ENCODE data around the gene SUCNR1. TPM values are rescaled to one million over a fixed set of nuclear protein-coding genes. Genes with fewer than 3 reads are reported as not detected.

Gene SUCNR1
- total and polyA plus RNA-seq, 2 donors (not counting 1 experiment from before 2014, with no cell fraction given): under 0.01 to 0.02 TPM

- Histone ChIP-seq H3K9me3 (ENCODE audit: control insufficient read depth, insufficient read depth, low read depth, low read length) (no peaks in the 10 kb centered on the region), H3K79me2 (ENCODE audit: control insufficient read depth, insufficient read depth, low read length) (no peaks in the 10 kb centered on the region), H3K4me2 (ENCODE audit: extremely low read depth, insufficient read depth, low read length) (no peak overlapping the region), H3K4me3 (replicated peaks in 1 of 4; ENCODE audit: control extremely low read depth in 1 of 4, insufficient read depth in 1 of 4, low read depth in 3 of 4, low read length in 4 of 4) (no peak overlapping the region), H3K36me3 (ENCODE audit: control insufficient read depth, insufficient read depth, low read length) (no peaks in the 10 kb centered on the region), H3K27ac (ENCODE audit: insufficient read depth, low read length) (no peak overlapping the region), H2AFZ (ENCODE audit: low read length) (no peak overlapping the region), H4K20me1 (ENCODE audit: control insufficient read depth, extremely low read depth, insufficient read depth, low read length) (no peaks in the 10 kb centered on the region), H3K9ac (ENCODE audit: insufficient read depth, low read length) (no peak overlapping the region), H3K4me1 (ENCODE audit: control insufficient read depth, extremely low read depth, insufficient read depth, low read length) (peaks cover 3% of the 10 kb centered on the region), H3K27me3 (ENCODE audit: control insufficient read depth, insufficient read depth, low read length) (no peaks in the 10 kb centered on the region)
- TF ChIP-seq EZH2 (IDR thresholded peaks at IDR 0.05; ENCODE audit: low read length, missing control alignments): no peak
- no peak for TF ChIP-seq CTCF (conservative IDR thresholded peaks at IDR 0.05 in 1 of 2, IDR thresholded peaks at IDR 0.05 in 1 of 2; ENCODE audit: low read depth in 1 of 2, low read length in 2 of 2)
- DNase-seq (ENCODE audit: low read depth in 2 of 2): no peak
These were observed 35.0 kb downstream of the SUCNR1 start for GRCh38 chr3:151908399-151908798.

- Histone ChIP-seq H4K20me1 (ENCODE audit: control insufficient read depth, extremely low read depth, insufficient read depth, low read length) (no peaks in the 10 kb centered on the region), H2AFZ (ENCODE audit: low read length) (no peak overlapping the region), H3K9ac (ENCODE audit: insufficient read depth, low read length) (no peak overlapping the region), H3K4me1 (ENCODE audit: control insufficient read depth, extremely low read depth, insufficient read depth, low read length) (no peaks in the 10 kb centered on the region), H3K4me2 (ENCODE audit: extremely low read depth, insufficient read depth, low read length) (no peak overlapping the region), H3K79me2 (ENCODE audit: control insufficient read depth, insufficient read depth, low read length) (no peaks in the 10 kb centered on the region), H3K36me3 (ENCODE audit: control insufficient read depth, insufficient read depth, low read length) (no peaks in the 10 kb centered on the region), H3K27me3 (ENCODE audit: control insufficient read depth, insufficient read depth, low read length) (no peaks in the 10 kb centered on the region), H3K9me3 (ENCODE audit: control insufficient read depth, insufficient read depth, low read depth, low read length) (no peaks in the 10 kb centered on the region), H3K4me3 (replicated peaks in 1 of 4; ENCODE audit: control extremely low read depth in 1 of 4, insufficient read depth in 1 of 4, low read depth in 3 of 4, low read length in 4 of 4) (no peak overlapping the region), H3K27ac (ENCODE audit: insufficient read depth, low read length) (no peak overlapping the region)
- peak in 1 of 2 donors; percentile 87 for DNase-seq (ENCODE audit: low read depth in 2 of 2)
- TF ChIP-seq CTCF (conservative IDR thresholded peaks at IDR 0.05 in 1 of 2, IDR thresholded peaks at IDR 0.05 in 1 of 2; ENCODE audit: low read depth in 1 of 2, low read length in 2 of 2) (no peak), EZH2 (IDR thresholded peaks at IDR 0.05; ENCODE audit: low read length, missing control alignments) (no peak)
These were observed 36.4 kb downstream of the SUCNR1 start for GRCh38 chr3:151909681-151910405.

DNA sequence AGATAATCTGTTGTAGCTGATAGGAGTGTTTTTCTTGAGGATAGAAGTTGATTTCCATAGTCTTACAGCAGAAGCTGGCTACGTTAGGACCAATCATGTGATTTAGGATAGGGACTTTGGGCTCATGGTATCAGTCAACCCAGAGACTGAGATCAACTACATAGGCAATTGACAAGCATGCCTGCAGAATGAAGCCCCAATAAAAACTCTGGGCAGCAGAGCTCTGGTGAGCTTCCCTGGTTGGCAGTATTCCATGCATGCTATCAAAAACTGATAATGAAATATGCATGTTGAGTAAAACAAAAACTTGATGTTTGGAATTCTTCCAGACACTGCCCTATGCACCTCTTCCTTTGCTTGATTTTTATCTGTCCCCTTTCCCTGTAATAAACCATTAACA, 38.0 kb downstream of the SUCNR1 start:
- no peaks in the 10 kb centered on the region for H3K27me3 ChIP-seq (ENCODE audit: control insufficient read depth, insufficient read depth, low read length)
- H3K4me2 ChIP-seq (ENCODE audit: extremely low read depth, insufficient read depth, low read length): no peak overlapping the region
- no peak overlapping the region for H2AFZ ChIP-seq (ENCODE audit: low read length)
- no peaks in the 10 kb centered on the region for H4K20me1 ChIP-seq (ENCODE audit: control insufficient read depth, extremely low read depth, insufficient read depth, low read length)
- H3K9me3 ChIP-seq (ENCODE audit: control insufficient read depth, insufficient read depth, low read depth, low read length): no peaks in the 10 kb centered on the region
- H3K9ac ChIP-seq (ENCODE audit: insufficient read depth, low read length): no peak overlapping the region
- H3K4me1 ChIP-seq (ENCODE audit: control insufficient read depth, extremely low read depth, insufficient read depth, low read length): no peaks in the 10 kb centered on the region
- no peaks in the 10 kb centered on the region for H3K79me2 ChIP-seq (ENCODE audit: control insufficient read depth, insufficient read depth, low read length)
- no peak for TF ChIP-seq CTCF (conservative IDR thresholded peaks at IDR 0.05 in 1 of 2, IDR thresholded peaks at IDR 0.05 in 1 of 2; ENCODE audit: low read depth in 1 of 2, low read length in 2 of 2)
- TF ChIP-seq EZH2 (IDR thresholded peaks at IDR 0.05; ENCODE audit: low read length, missing control alignments): no peak
- no peak for DNase-seq (ENCODE audit: low read depth in 2 of 2)
- H3K27ac ChIP-seq (ENCODE audit: insufficient read depth, low read length): no peak overlapping the region
- no peak overlapping the region for H3K4me3 ChIP-seq (replicated peaks in 1 of 4; ENCODE audit: control extremely low read depth in 1 of 4, insufficient read depth in 1 of 4, low read depth in 3 of 4, low read length in 4 of 4)
- no peaks in the 10 kb centered on the region for H3K36me3 ChIP-seq (ENCODE audit: control insufficient read depth, insufficient read depth, low read length)

Data from fibroblast of lung (primary cell).